Stimulated activated CD8-positive, alpha-beta memory T cell treated with anti-CD3 and anti-CD28 coated beads, Interleukin-7, amount 100 ng/mL, for 24 hours (primary cell): ENCODE results near the gene HRH1.

Source experiments
- DNase-seq: peaks from one replicate; pipeline ENCODE4 v3.0.0-alpha.2; 2020; ENCODE audit warnings: low read depth

HRH1 gene

GRCh38 chr3:11282250-11283138, 128.2 kb downstream of the HRH1 start:
- no peak for DNase-seq

GRCh38 chr3:11283139-11283475, 128.8 kb downstream of the HRH1 start:
- DNase-seq, result no peak

GRCh38 chr3:11284011-11284410, 129.7 kb downstream of the HRH1 start:
- DNase-seq, result no peak

GRCh38 chr3:11285471-11285870, 131.2 kb downstream of the HRH1 start:
- DNase-seq, result no peak

- no peak for DNase-seq
Observed at GRCh38 chr3:11287404-11287803, 133.1 kb downstream of the HRH1 start.

- no peak for DNase-seq
Observed at GRCh38 chr3:11288021-11288491, 133.8 kb downstream of the HRH1 start.

- DNase-seq, result no peak
Observed at GRCh38 chr3:11288786-11289637, 134.7 kb downstream of the HRH1 start.

GRCh38 chr3:11289864-11290263, 135.6 kb downstream of the HRH1 start:
- DNase-seq, result no peak

GRCh38 chr3:11290743-11291680, 136.7 kb downstream of the HRH1 start:
- no peak for DNase-seq

- DNase-seq, result no peak
Observed at GRCh38 chr3:11291808-11292207, 137.5 kb downstream of the HRH1 start.

- DNase-seq, result no peak
Observed at GRCh38 chr3:11297126-11297525, 142.8 kb downstream of the HRH1 start.

- no peak for DNase-seq
Observed at GRCh38 chr3:11300970-11301369, 146.7 kb downstream of the HRH1 start.

- DNase-seq, result no peak
Observed at GRCh38 chr3:11302444-11302843, 148.2 kb downstream of the HRH1 start.

GRCh38 chr3:11304175-11304574, 149.9 kb downstream of the HRH1 start:
- DNase-seq, result no peak

- no peak for DNase-seq
Observed at GRCh38 chr3:11305509-11305908, 151.2 kb downstream of the HRH1 start.

GRCh38 chr3:11306817-11307589, 152.7 kb downstream of the HRH1 start:
- no peak for DNase-seq

GRCh38 chr3:11307830-11308432, 153.6 kb downstream of the HRH1 start:
- no peak for DNase-seq

GRCh38 chr3:11310258-11310657, 156.0 kb downstream of the HRH1 start:
- DNase-seq, result no peak

- DNase-seq, result no peak
Observed at GRCh38 chr3:11312166-11312565, 157.9 kb downstream of the HRH1 start.
